NCI-H82 treated with DMSO at 0.1 percent for 48 hours (cell line): ENCODE data around the gene BMX.

Experiments used
- DNase-seq: peaks from one replicate; lab custom pipeline; 2025; ENCODE audit not compliant: unreplicated experiment; lab: John Stamatoyannopoulos, UW

Gene BMX

DNA sequence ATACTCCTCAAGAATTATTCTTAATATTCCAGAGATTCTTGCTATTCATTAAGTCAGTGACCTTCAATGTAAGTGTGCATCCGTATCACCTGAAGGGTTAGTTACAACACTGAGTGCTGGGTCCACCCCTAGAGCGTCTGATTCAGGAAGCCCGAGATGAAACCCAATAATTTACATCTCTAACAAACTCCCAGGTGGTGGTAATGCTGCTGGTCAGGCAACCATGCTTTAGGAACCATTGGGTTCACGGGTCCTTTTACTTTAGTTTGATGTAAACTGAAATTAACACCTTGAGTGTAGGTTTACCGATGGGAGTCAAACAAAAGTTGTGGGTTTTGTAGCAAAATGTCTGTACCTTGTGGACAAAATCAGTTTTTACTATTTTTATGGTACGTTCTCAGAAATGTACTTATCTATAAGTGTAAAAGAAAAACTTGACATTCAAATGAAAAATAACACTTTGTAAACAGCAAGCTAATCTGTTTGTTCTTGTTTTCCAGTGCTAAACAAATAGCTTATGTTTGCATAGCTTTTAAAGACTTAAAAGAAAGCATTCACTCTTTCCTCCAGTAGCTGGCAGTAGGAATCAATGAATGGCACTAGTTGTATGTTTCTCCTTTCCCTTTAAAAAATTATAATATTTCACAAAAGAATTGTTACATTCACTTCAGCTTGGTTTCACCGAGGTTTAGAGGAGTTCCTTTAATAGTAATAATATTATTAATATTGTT is 67.4 kb downstream of the BMX start:
- DNase-seq, result no peak

DNA sequence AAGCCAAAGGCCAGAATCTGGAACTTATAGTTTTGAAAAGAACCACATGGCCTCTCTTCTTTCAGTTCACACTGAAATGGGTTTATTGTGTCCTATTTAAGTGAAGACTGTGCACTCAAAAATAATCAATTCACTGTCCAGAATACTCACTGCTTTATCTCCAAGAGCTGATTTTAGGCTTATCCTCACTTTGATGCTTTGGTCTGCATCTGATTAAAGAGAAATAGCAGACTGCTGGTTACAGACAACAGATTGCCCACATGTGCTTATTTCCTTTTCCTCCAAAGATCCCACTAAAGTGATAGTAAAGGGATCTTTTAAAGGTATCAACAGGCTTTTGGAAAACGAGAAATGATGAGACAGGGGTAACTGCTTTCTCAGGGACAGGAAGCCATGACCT is 69.5 kb downstream of the BMX start:
- no peak for DNase-seq

DNA sequence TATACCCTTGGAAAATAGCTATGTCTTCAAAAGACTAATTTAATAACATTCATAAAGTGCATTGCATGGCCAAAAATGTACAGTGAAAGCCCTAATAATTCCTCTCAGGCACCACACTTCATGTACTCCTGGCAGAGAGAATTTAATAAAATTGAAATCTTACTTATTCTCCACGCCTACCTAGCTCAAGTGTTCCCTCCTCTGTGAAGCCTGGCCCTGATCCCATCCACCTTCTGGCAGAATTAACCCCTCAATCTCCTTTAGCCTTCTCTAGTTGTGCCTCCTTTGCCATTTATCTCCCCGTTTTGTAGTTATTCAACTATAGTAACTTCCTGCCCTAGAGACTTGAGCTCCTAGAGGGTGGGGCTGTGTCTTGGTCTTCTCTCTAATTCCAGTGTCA is 73.4 kb downstream of the BMX start:
- no peak for DNase-seq

DNA sequence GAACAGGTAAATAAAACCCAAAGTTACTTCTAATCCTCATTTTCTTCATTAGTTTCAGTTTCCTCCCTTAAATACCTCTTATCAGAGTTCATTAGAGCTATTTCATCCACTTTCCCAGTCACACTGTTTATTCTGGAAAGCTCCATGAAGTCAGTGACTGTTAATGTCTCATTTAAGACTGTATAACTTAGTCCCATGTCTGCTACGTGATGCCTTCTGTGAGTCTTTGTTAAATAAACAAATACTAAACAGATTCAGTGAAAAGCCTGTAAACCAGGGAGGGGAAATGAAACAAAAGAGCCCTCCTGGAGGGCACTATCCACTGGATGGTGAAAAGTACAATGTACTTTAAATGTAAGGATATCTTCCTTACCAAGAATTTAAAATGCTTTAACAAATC is 75.4 kb downstream of the BMX start:
- no peak for DNase-seq

DNA sequence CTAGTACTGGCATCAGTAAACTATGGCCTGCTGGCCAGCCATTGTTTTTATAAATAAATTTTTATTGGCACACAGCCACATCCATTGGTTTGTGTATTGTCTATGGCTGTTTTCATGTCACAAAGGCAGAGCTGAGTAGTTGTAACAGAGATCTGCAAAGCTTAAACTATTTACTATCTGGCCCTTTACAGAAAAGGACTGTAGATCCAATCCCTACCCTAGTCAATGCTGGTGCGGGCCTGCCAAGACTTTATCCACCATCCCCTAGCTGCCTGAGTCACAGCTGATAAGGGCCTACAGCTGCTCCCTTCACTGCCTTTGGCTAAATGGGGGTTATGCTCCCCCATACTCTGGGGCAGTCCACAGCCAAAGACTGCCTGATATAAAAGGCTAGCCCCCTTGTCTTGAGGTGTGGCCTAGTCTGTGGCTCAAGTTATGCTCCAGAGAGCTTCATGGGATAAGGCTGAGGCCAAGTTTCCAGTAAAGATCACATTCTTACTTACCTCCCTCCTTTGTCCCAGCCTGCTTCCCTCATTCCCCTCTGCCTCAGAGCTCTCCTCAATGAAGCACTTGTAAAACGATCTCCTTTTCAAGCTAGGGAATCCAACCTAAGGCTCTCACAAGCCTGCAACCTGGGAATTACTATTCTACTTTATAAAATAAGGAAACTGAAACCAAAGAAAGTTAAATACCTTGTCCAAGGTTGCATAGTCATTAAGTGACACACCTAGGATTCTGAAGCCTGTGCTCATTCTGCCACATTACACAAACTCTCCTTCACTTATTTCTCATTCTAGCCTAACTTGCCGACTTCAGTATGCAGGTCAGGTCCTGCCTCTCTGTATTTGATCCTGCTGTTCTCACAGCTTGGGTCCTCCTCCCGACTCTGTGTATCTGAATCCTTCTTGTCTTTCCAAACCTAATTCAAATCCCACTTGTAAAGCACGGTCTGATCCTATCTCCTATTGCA is 79.5 kb downstream of the BMX start:
- DNase-seq, result no peak

DNA sequence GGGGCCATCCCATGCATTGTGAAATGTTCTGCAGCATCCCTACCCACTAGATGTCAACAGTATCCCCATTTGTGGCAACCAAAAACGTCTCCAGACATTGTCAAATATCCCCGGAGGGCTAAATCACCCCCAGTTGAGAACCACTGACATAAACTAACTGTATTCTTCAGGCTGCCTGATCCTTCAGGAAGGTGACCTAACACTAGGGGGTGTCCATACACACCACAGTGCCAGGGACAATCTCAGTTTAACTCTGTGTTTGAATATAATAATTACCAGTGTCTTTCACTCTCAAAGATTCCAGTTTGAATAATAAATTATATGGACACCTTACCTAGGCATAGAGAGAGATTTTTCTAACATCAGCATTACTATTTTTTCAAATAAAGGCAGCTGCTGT is 93.8 kb downstream of the BMX start:
- DNase-seq, result no peak

DNA sequence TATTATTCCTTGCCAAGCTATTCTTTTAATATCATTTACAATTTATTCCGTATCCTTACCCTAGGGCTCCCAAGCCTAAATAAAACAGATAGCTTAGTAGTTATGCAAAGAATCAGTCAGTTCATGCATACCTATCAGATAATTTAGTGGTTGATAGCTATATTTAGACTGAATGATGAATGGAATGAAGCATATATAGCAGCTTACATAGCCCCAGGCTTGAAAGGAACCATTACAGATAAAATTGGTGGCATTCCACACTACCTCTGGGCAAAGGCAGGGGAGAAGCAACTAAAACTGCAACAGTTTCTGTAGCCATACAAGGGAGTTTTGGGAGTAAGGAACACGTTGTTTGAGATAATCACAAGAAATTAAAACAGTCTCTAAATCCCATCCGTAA is 97.4 kb downstream of the BMX start:
- DNase-seq, result no peak

DNA sequence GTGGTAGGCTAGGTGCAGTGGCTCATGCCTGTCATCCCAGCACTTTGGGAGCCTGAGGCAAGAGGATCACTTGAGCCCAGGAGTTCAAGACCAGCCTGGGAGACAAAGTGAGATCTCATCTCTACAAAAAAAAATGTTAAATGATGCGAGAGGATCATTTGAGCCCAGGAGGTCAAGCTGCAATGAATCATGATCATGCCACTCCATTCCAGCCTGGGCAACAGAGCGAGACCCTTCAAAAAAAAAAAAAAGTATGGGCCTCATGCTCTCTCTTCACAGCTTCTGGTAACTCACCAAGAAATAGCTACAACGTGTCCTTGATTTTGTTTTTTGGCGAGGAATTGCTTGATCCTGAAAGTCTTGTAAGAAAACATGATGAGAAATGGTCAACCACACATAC is 98.9 kb downstream of the BMX start:
- no peak for DNase-seq

DNA sequence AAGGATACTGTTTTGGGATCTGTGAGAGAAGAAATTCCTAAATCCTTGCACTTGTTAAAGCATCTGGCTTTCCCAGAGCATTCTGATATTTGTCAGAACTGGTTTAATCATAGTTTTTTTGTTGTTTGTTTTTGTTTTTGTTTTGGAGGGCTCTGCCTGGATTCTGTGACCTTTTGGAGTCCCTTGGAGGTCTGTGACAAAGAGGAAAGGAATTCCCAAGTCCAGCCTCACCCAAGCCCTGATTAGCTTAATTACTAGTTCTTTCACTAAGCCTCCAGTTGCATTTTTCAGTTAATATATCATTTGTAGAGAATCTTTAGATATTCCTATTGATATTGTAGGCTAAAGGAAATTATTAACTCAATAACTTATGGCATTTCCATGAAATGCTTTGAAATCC is 99.4 kb downstream of the BMX start:
- DNase-seq, result no peak

DNA sequence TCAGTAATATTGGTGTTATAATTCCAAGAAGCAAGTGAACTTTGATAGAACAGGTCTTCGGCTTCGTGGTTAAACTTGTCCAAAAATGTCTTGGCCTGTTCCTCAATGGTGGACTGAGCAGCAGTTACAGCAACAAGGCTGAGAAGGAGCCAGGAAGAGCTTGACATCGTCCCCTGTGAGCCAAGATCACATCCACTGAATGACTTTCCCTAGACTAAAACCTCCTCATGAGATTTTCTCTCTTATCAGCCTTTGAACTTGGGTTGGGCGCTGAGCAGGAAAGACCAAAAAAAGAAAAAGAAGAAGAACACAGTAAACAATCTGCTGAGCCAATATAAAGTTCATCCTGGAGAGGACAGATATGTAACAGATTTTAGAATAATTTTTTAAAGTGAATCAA is 100.1 kb downstream of the BMX start, which contains the start of gene ACE2:
Gene ACE2, minus strand, starts transcription at position 216 of the 400 bp plus-strand sequence. Its CDS starts 49 bp downstream, at position 167.
- DNase-seq, result no peak

DNA sequence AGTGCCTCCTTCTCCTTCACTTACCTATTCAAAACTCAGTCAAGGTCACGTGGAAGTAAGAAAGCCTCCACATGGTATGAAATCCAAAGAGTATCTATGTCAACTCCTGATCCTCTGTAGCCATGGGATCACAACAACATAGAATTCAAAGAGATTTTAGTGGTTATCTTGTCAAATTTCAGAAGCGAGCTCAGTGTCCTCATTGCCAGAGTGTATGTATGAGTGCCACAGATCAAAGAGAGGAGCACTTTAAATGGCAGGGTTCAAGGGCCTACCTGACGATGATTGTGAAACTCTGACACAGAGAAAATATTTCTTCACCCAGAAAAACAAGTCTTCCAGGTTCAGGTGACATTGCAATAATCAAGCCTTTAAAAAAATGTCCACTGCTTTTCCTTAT is 101.3 kb downstream of the BMX start:
- DNase-seq, result no peak

DNA sequence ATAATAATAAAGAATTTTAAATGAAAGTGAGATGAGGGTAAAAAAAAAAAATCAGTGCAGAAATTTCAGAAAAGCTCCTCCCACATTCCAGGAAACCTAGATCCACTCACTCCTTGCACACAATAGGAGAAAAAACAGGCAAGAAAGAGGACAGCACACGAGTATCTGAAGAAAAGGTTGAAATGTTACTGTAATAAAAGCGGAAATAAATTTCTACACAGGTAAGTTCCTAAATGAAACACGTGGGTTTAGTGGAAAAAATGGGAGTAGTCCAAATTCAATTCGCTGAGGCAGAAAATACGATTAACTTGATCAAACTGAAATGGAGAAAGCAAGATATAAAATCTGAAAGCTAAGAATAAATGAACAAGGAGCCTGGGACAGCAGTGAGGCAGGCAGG is 102.2 kb downstream of the BMX start:
- no peak for DNase-seq

DNA sequence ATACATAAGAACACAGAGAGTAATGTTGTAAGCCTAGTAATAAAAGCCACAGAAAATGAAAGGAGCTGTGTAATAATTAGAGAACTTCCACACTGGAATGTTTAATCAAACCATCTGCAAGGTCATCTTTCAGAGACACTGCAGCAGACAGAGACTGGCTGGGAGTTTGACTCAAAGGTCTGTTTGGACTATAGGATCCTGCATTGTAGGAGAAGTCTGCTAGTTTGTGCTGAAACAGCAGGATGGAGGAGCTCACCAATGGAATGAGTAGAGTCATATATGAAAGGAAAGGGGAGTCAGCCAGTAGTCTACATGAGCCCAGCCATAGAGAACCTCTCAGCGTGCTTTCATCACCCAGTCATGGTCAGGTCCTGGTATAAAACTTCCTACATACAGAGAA is 104.6 kb downstream of the BMX start:
- no peak for DNase-seq
